Uterus (tissue), 2 donors: ENCODE data around the gene CLSTN3.

Experiments used
- CTCF ChIP-seq, 4 experiments: fragments of 200-600 bp in 2 of 4; fragments of 450-650 bp in 2 of 4; sonication (generic) in 2 of 4; IDR thresholded peaks; one replicate each; pipeline ENCODE4 v1.5.1; 2016 to 2019; ENCODE audit warnings: antibody characterized with exemption in 4 of 4, mild to moderate bottlenecking in 2 of 4, moderate library complexity in 1 of 4
- POLR2A ChIP-seq, 2 donors: fragments of 450-650 bp; IDR thresholded peaks; one replicate each; pipeline ENCODE4 v1.6.1; 2016; ENCODE audit warnings: antibody characterized with exemption in 2 of 2, mild to moderate bottlenecking in 1 of 2, moderate library complexity in 1 of 2

- TF ChIP-seq POLR2A (IDR thresholded peaks at IDR 0.05) = no peak
- no peak for TF ChIP-seq CTCF (IDR thresholded peaks at IDR 0.05)
These were observed 25.4 kb downstream of the CLSTN3 start for GRCh38 chr12:7155471-7156034.
